HG02852 (cell line): ENCODE results near the gene CBLL1.

Experiments
- ATAC-seq: cut with Tn5 transposase; IDR thresholded peaks from one replicate; pipeline ENCODE4 v1.9.1; 2021; ENCODE audit warnings: mild to moderate bottlenecking, moderate library complexity; ENCODE audit not compliant: unreplicated experiment

CBLL1 gene

DNA sequence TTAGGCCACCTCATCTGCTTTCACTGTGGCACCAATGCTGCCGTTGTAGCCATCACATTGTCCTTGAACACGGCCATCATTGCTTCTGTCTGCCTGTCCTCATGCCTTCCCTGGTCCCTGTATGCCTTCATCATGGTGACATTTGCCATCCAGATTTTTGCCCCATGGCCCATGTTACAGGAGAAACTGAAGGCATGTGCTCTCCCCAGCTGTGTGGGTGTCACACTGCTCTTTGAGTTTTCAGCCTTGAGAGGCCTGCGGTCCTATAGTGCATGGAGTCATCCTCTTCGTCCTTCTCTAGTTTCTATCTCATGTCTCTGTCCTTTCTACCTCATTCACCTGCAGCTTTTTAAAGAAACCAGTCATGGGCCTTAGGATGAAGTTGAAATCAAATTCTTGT lies 65.2 kb downstream of the CBLL1 start:
- no peak for ATAC-seq

DNA sequence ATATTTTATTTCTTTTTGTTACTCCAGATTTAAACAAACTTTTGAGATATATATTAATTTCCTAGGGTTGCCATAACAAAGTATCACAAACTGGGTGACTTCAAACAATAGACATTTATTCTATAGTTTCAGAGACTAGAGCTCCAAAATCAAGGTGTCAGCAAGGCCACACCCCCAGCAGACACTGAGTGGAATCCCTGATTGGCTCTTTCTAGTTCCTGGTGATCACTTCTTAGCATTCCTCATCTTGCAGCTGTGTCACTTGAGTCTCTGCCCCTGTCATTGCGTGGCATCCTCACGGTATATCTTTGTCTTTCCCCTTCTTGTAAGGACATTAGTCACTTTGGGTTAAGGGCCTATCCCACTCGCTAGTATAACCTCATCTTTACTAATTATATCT lies 66.7 kb downstream of the CBLL1 start:
- no peak for ATAC-seq
